Embryonic facial prominence (tissue), 1 donor: ENCODE results near the gene GAL.
A peak's percentile ranks its signal among the peaks of the same experiment; 100 is the strongest.

ENCODE experiments used
- DNase-seq: peaks from one replicate; pipeline ENCODE4 v3.0.0-alpha.2; 2016; ENCODE audit errors: extremely low spot score

The GAL gene

GRCh38 chr11:68680541-68681231, 3.7 kb upstream of the GAL start:
- no peak for DNase-seq

DNA sequence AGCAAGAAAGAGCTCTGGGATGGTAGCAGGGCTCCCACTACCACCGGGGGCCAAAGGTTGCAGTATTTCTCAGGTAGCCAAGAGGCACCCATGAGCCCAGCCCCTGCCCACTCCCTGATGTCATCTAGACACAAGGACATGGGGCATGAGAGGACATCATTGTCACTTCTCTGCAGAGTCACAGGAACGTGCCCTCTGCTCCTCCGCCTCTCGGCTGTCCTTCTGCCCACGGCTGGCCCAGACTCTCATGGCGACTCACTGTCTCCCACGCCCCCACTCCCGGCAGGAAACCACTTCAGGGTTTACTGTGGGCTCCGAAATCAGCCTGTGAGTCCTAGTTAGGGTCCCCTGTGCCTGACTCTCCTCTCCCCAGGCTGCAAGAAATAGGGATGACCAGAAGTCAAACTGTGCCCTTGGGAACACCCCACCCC, 1.8 kb upstream of the GAL start:
- peak; percentile 82 for DNase-seq

DNA sequence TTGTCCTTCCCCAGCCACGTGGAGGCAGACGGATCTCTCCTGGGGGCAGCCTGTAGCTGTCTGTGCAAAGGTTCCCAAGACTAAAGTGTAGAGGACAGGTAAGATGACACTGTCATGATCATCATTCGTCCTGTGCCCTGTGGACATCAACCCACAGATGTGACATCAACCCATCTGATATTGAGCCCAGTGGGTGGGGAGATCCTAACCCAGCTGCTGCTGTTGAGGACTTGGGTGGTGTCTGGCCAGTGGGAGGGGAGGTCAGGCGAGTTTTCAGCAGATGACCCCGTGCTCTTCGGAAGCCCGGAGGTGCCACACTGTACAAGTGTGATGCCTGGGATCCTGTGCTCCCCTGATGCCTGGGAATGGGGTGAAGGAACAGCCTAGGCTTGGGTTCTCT, 1.2 kb upstream of the GAL start:
- no peak for DNase-seq

DNA sequence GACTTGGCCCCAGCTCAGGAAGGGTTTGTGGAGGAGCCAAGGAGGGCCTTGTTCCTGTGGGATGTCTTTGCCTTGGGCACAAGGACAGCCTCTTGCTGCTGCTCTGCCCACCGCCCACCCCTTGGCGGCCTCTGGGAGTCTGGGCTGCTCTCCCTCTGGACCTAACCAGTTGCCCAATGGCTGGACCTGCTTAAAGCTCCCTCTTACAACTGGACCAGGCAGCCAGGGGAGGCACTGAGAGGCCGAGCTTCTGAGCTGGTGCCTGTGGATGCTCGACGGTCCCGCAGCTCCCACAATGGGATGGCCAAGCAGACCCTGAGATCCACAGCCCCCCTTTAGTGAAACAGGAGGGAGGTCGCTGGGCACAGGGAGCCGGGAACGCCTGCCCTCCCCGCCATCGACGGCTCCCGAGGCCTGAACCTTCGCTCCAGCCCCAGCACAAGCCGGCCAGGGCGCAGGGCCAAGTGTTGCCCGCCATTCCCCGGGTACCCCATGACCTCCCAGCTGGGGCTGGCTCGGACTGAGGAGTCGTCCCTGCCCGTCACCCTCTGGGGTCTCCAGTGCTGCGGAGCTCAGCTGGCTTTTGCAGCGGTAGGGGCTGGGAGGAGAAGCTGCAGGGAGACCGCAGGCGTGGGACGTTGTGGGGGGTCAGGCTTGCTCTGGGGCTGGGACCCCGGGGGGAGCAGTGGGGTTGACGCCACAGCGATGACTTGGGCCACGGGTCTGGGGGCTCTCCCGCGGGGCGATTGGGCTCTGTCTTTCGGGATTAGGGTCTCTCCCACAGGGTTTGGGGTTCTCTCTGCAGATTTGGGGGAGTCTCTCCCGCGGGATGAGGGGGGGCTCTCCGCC, 584 bp upstream of the GAL start:
- no peak for DNase-seq

- no peak for DNase-seq
Measured at GRCh38 chr11:68685656-68686380, 1.5 kb downstream of the GAL start.

DNA sequence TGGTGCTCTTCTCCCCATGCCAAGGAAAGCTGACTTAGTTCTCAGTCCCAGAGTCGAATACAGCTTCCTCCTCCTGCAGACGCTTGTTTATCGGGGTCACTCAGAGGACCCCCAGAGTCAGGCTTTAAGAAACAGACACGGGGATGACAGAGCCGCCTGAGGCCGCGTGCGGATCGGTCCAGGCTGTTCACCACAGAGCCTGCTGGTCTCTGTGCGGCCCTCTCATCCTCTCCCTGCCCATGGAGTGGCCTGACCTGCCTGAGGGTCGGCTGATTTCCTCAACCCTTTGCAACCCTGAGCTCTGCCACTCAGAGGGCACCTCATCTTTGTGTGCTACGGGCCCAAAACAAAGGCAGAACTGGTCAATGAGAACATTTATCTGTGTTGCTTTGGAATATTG, 2.1 kb downstream of the GAL start:
- DNase-seq = no peak

- DNase-seq = no peak
Measured at GRCh38 chr11:68687311-68687710, 3.0 kb downstream of the GAL start.

- no peak for DNase-seq
Measured at GRCh38 chr11:68687986-68688385, 3.6 kb downstream of the GAL start.

- peak; percentile 3 for DNase-seq
Measured at GRCh38 chr11:68688881-68689280, 4.5 kb downstream of the GAL start.

DNA sequence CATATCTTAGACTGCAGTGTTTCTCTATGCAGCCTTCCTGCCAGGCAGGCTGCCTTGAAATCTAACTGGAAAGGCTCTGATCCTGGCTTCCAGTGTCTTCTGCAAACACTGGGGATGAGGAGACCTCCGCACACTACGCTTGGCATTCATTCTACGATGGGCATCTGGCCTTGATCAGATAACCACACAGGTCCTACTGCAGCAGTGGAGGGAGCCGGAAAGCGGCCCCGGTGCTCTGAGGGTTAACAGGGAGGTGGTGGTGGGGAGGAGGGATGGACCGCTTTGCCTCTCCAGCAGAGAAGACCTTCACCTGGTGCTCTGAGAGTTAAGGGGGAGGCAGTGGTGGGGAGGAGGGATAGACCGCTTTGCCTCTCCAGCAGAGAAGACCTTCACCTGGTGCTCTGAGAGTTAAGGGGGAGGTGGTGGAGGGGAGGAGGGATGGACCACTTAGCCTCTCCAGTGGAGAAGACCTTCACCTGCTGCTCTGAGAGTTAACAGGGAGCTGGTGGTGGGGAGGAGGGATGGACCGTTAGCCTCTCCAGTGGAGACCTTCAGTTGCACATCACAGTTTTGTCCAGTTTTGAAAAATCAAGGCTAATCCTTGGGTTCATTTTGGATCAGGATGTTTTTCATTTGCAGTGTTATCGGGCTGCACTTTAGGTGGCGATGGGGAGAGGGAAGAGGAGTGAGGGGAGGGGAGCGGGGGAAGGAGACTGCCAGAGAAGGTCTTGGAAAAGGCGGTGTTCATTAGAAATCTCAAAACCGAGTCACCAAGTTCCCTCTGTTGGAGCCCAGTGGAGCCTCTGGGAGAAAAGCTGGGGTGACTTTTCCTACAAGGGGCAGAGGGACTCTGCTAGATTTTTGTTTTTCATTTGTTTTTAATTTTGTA, 5.6 kb downstream of the GAL start:
- DNase-seq = peak; percentile 2

GRCh38 chr11:68690671-68691401, 6.5 kb downstream of the GAL start:
- peak; percentile 2 for DNase-seq

- DNase-seq = no peak
Measured at GRCh38 chr11:68691402-68691784, 7.0 kb downstream of the GAL start.

DNA sequence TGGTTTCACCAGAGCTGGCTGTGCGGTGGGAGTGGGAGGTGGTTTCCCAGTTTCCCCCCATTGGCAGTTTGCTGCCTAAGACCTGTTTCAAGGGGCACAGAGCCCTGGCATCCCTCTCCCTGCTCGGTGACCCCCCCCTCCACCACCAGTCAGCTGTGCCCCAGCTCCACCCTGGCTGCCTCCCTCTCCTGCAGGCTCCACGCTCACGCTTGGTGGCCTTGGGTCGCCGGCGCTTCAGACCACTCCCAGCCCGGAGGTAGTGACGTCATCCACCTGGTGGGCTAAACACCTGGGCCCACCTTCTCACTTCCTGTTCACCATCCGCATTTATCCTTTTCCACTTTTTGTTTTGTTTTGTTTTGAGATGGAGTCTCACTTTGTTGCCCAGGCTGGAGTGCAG, 7.8 kb downstream of the GAL start:
- no peak for DNase-seq

- DNase-seq = no peak
Measured at GRCh38 chr11:68692871-68693483, 8.6 kb downstream of the GAL start.

DNA sequence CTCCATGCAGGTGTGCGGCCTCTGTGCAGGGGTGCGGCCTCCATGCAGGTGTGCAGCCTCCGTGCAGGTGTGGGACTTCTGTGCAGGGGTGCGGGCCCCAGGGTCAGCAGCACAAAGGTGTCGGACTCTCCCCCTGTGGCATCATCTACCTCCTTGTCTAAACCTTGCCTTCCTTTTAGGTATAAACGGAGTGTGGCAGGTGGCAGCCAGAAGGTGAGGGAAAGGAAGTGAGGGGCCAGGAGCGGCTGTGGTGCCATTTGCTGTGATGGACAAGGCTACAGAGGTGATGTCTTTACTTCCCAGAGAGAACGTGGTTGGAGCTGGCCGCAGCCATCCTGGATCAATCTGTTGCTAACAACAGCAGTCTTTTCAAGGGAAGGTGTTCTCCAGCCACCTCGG, 9.1 kb downstream of the GAL start:
- DNase-seq = no peak

GRCh38 chr11:68694431-68695297, 10.3 kb downstream of the GAL start:
- DNase-seq = no peak

- no peak for DNase-seq
Measured at GRCh38 chr11:68695531-68695930, 11.2 kb downstream of the GAL start.

- no peak for DNase-seq
Measured at GRCh38 chr11:68698993-68699392, 14.6 kb downstream of the GAL start.

DNA sequence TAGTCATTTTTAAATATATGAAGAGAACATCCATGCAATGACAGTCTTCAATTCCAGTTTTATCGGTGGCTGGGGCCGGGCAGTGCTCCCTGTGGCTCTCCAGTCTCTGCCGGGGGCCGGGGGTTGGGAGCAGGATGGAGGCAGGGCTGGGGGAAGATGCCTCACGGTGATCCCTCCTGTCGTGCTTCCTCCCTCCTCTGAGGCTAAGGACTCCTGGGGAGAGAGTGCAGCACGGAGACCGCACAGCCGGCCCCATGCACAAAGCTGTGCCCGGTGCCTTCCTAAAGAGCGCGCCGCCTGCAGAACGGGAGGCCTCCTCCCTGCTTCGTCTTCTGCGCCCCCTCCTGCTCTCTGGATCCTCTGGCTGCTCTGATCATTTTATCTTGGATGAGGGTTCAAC, 20.5 kb downstream of the GAL start:
- no peak for DNase-seq

- no peak for DNase-seq
Measured at GRCh38 chr11:68707527-68707926, 23.2 kb downstream of the GAL start.
